Measurements from ENCODE around the gene FAM120AOS. TPM values are rescaled to one million over a fixed set of nuclear protein-coding genes. Genes with fewer than 3 reads are reported as not detected.
A peak's percentile ranks its signal among the peaks of the same experiment; 100 is the strongest.

FAM120AOS gene
- total RNA-seq = 32.8 and 38.0 TPM in 2 replicates

GRCh38 chr9:93453047-93453914 lies at the start of gene FAM120AOS:
Gene FAM120AOS, minus strand, starts transcription at chr9:93453581. Its CDS starts 872 bp downstream, at chr9:93452709.
- peak; percentile 93 for DNase-seq (ENCODE audit: low read depth)

GRCh38 chr9:93501406-93501805 lies 48.0 kb upstream of the FAM120AOS start:
- peak; percentile 23 for DNase-seq (ENCODE audit: low read depth)

GRCh38 chr9:93500571-93501298 lies 47.4 kb upstream of the FAM120AOS start:
- no peak for DNase-seq (ENCODE audit: low read depth)

GRCh38 chr9:93496285-93496684 lies 42.9 kb upstream of the FAM120AOS start:
- no peak for DNase-seq (ENCODE audit: low read depth)

GRCh38 chr9:93493949-93494348 lies 40.6 kb upstream of the FAM120AOS start:
- DNase-seq (ENCODE audit: low read depth) = no peak

GRCh38 chr9:93492327-93492726 lies 38.9 kb upstream of the FAM120AOS start:
- no peak for DNase-seq (ENCODE audit: low read depth)

GRCh38 chr9:93491593-93492232 lies 38.3 kb upstream of the FAM120AOS start:
- DNase-seq (ENCODE audit: low read depth) = no peak

- no peak for DNase-seq (ENCODE audit: low read depth)
These were observed 34.9 kb upstream of the FAM120AOS start for GRCh38 chr9:93488244-93488643.

- no peak for DNase-seq (ENCODE audit: low read depth)
These were observed 32.9 kb upstream of the FAM120AOS start for GRCh38 chr9:93486268-93486667.

GRCh38 chr9:93483497-93483896 lies 30.1 kb upstream of the FAM120AOS start:
- DNase-seq (ENCODE audit: low read depth) = no peak

- DNase-seq (ENCODE audit: low read depth) = no peak
These were observed 27.4 kb upstream of the FAM120AOS start for GRCh38 chr9:93480728-93481324.

- no peak for DNase-seq (ENCODE audit: low read depth)
These were observed 26.9 kb upstream of the FAM120AOS start for GRCh38 chr9:93480262-93480661.

GRCh38 chr9:93479726-93480125 lies 26.3 kb upstream of the FAM120AOS start:
- no peak for DNase-seq (ENCODE audit: low read depth)

GRCh38 chr9:93477397-93477796 lies 24.0 kb upstream of the FAM120AOS start:
- no peak for DNase-seq (ENCODE audit: low read depth)

- no peak for DNase-seq (ENCODE audit: low read depth)
These were observed 23.5 kb upstream of the FAM120AOS start for GRCh38 chr9:93476924-93477323.

- no peak for DNase-seq (ENCODE audit: low read depth)
These were observed 22.5 kb upstream of the FAM120AOS start for GRCh38 chr9:93475856-93476255.

- no peak for DNase-seq (ENCODE audit: low read depth)
These were observed 21.7 kb upstream of the FAM120AOS start for GRCh38 chr9:93475108-93475507.

GRCh38 chr9:93473411-93473810 lies 20.0 kb upstream of the FAM120AOS start:
- DNase-seq (ENCODE audit: low read depth) = no peak

GRCh38 chr9:93471124-93471523 lies 17.7 kb upstream of the FAM120AOS start:
- no peak for DNase-seq (ENCODE audit: low read depth)

GRCh38 chr9:93470391-93470790 lies 17.0 kb upstream of the FAM120AOS start:
- DNase-seq (ENCODE audit: low read depth) = no peak

- DNase-seq (ENCODE audit: low read depth) = no peak
These were observed 15.5 kb upstream of the FAM120AOS start for GRCh38 chr9:93468763-93469456.

Data from renal cortical epithelial cell (primary cell).